PC-9 (cell line): ENCODE measurements around the gene ATAD2B. TPM values are rescaled to one million over a fixed set of nuclear protein-coding genes. Genes with fewer than 3 reads are reported as not detected.

Source experiments
- BruUV-seq: library from RNA; stranded (reverse); fragments of 400-500 nt; replicated peaks from 2 replicates; lab custom pipeline; 2021; lab: Mats Ljungman, UMichigan
- CTCF ChIA-PET: fragments of 300-600 bp; sonication (Branson Sonifier 250); formaldehyde crosslinking; loops from one replicate; lab custom pipeline; 2022; ENCODE audit warnings: antibody characterized with exemption; lab: Charles Lee
- POLR2A ChIA-PET: fragments of 300-600 bp; sonication (Branson Sonifier 250); formaldehyde crosslinking; loops from one replicate; lab custom pipeline; 2022; ENCODE audit warnings: antibody characterized with exemption; ENCODE audit not compliant: unreplicated experiment; lab: Charles Lee
- DNase-seq, 2 experiments: peaks; one replicate each; pipeline versions ENCODE4 v3.0.0 to v3.0.0-alpha.2; 2015 to 2022; ENCODE audit warnings: mixed read lengths in 1 of 2
- H2AFZ ChIP-seq: fragments of 200-600 bp; sonication (generic); 2 replicates; pipeline ENCODE4 v1.8.1; 2017; ENCODE audit warnings: antibody characterized with exemption
- H3F3A ChIP-seq: fragments of 200-600 bp; sonication (generic); 2 replicates; pipeline ENCODE4 v1.8.1; 2017; ENCODE audit warnings: antibody characterized with exemption, mild to moderate bottlenecking, low read depth; ENCODE audit not compliant: insufficient read depth
- H3K27ac ChIP-seq: fragments of 200-600 bp; sonication (generic); 2 replicates; pipeline ENCODE4 v1.6.1; 2016; ENCODE audit warnings: mixed run types
- H3K27me3 ChIP-seq: fragments of 200-600 bp; sonication (generic); 2 replicates; pipeline ENCODE4 v1.6.1; 2016; ENCODE audit warnings: low read depth, mixed run types; ENCODE audit not compliant: insufficient read depth
- H3K36me3 ChIP-seq: fragments of 200-600 bp; sonication (generic); 2 replicates; pipeline ENCODE4 v1.6.1; 2016; ENCODE audit warnings: low read depth, mixed run types
- H3K4me1 ChIP-seq: fragments of 200-600 bp; sonication (generic); replicated peaks from 2 replicates; pipeline ENCODE4 v1.6.1; 2016; ENCODE audit warnings: mixed run types; ENCODE audit not compliant: insufficient read depth
- H3K4me2 ChIP-seq: fragments of 200-600 bp; sonication (generic); 2 replicates; pipeline ENCODE4 v1.6.1; 2017; ENCODE audit warnings: mixed run types
- H3K4me3 ChIP-seq: fragments of 200-600 bp; sonication (generic); 2 replicates; pipeline ENCODE4 v1.6.1; 2016; ENCODE audit warnings: mixed run types
- H3K79me2 ChIP-seq: fragments of 200-600 bp; sonication (generic); 2 replicates; pipeline ENCODE4 v1.6.1; 2017; ENCODE audit warnings: low read depth, mixed run types
- H3K9me2 ChIP-seq: fragments of 200-600 bp; sonication (generic); 2 replicates; pipeline ENCODE4 v1.8.1; 2017; ENCODE audit warnings: mild to moderate bottlenecking; ENCODE audit not compliant: insufficient read depth
- H3K9me3 ChIP-seq: fragments of 200-600 bp; sonication (generic); 2 replicates; pipeline ENCODE4 v1.8.1; 2016; ENCODE audit warnings: low read depth; ENCODE audit not compliant: insufficient read depth
- H4K20me1 ChIP-seq: fragments of 200-600 bp; sonication (generic); 2 replicates; pipeline ENCODE4 v1.8.1; 2017; ENCODE audit not compliant: insufficient read depth
- CTCF ChIP-seq: fragments of 200-600 bp; sonication (generic); conservative IDR thresholded peaks from 2 replicates; pipeline ENCODE4 v1.6.1; 2017; ENCODE audit warnings: mixed run types, antibody characterized with exemption, mild to moderate bottlenecking, moderate library complexity
- EZH2 ChIP-seq: fragments of 200-600 bp; sonication (generic); IDR thresholded peaks from 2 replicates; pipeline ENCODE4 v1.8.0; 2017; ENCODE audit warnings: antibody characterized with exemption, low read depth
- intact Hi-C: fragments of 100-400 bp; cut with micrococcal nuclease; formaldehyde crosslinking; loops from one replicate; pipeline ENCODE4 v1.10.0; 2022; ENCODE audit not compliant: unreplicated experiment
- total RNA-seq: library from RNA; stranded (reverse); gene quantifications from 2 replicates; pipeline ENCODE4 v1.2.3, GENCODE V29; 2021

The ATAD2B gene
- total RNA-seq, 1 experiment from 2014 or later: 12.6 TPM

GRCh38 chr2:23838996-23839395, 87.9 kb downstream of the ATAD2B start:
- H3K4me1 ChIP-seq: no peaks in the 10 kb centered on the region
- DNase-seq: no peak
- H3F3A ChIP-seq: no peaks in the 10 kb centered on the region; the same call in 1 of the 2 replicates
- no peaks in the 10 kb centered on the region for H3K79me2 ChIP-seq
- H3K4me3 ChIP-seq: no peak overlapping the region
- peaks cover 7% of the 10 kb centered on the region; the same call in 1 of the 2 replicates for H3K9me2 ChIP-seq
- no peak overlapping the region for H2AFZ ChIP-seq
- no peak overlapping the region for H3K4me2 ChIP-seq
- BruUV-seq: no TSS peak
- H3K27me3 ChIP-seq: no peaks in the 10 kb centered on the region
- ChIA-PET POLR2A (no interaction called here), CTCF (no interaction called here)
- TF ChIP-seq EZH2 (no peak), CTCF (no peak)
- no peak overlapping the region for H3K27ac ChIP-seq
- intact Hi-C loops: no loop called here
- no peaks in the 10 kb centered on the region for H3K9me3 ChIP-seq
- H3K36me3 ChIP-seq: no peaks in the 10 kb centered on the region
- no peaks in the 10 kb centered on the region; the same call in 1 of the 2 replicates for H4K20me1 ChIP-seq

GRCh38 chr2:23838581-23838980, 88.3 kb downstream of the ATAD2B start:
- Histone ChIP-seq H3K4me3 (no peak overlapping the region), H4K20me1 (no peaks in the 10 kb centered on the region; the same call in 1 of the 2 replicates), H3K27ac (no peak overlapping the region), H3K79me2 (no peaks in the 10 kb centered on the region), H3F3A (no peaks in the 10 kb centered on the region; the same call in 1 of the 2 replicates), H2AFZ (no peak overlapping the region), H3K27me3 (no peaks in the 10 kb centered on the region), H3K4me1 (no peaks in the 10 kb centered on the region), H3K4me2 (no peak overlapping the region), H3K36me3 (no peaks in the 10 kb centered on the region), H3K9me2 (peaks cover 7% of the 10 kb centered on the region; the same call in 1 of the 2 replicates), H3K9me3 (no peaks in the 10 kb centered on the region)
- TF ChIP-seq CTCF: no peak
- no peak for TF ChIP-seq EZH2
- DNase-seq: no peak
- CTCF ChIA-PET: no interaction called here
- POLR2A ChIA-PET: no interaction called here
- BruUV-seq: no TSS peak
- intact Hi-C loops: no loop called here

- no peaks in the 10 kb centered on the region for H3K27me3 ChIP-seq
- intact Hi-C loops: no loop called here
- H3K79me2 ChIP-seq: no peaks in the 10 kb centered on the region
- peaks cover 7% of the 10 kb centered on the region; the same call in 1 of the 2 replicates for H3K9me2 ChIP-seq
- ChIA-PET POLR2A (no interaction called here), CTCF (no interaction called here)
- no peak for TF ChIP-seq CTCF
- no peak for TF ChIP-seq EZH2
- H4K20me1 ChIP-seq: no peaks in the 10 kb centered on the region; the same call in 1 of the 2 replicates
- no peak overlapping the region for H3K4me3 ChIP-seq
- H2AFZ ChIP-seq: no peak overlapping the region
- H3K9me3 ChIP-seq: no peaks in the 10 kb centered on the region
- H3F3A ChIP-seq: no peaks in the 10 kb centered on the region; the same call in 1 of the 2 replicates
- H3K4me1 ChIP-seq: no peaks in the 10 kb centered on the region
- H3K4me2 ChIP-seq: no peak overlapping the region
- BruUV-seq: no TSS peak
- no peaks in the 10 kb centered on the region for H3K36me3 ChIP-seq
- no peak overlapping the region for H3K27ac ChIP-seq
- DNase-seq: no peak
Measured at GRCh38 chr2:23837871-23838270, 89.1 kb downstream of the ATAD2B start.
